Measurements from ENCODE around the gene CMTM2.
"Not testable (repeated sequence)": the region's sequence is repeated elsewhere in the genome, so short reads cannot be mapped to it uniquely, and the experiment has no call there.

CMTM2 gene

DNA sequence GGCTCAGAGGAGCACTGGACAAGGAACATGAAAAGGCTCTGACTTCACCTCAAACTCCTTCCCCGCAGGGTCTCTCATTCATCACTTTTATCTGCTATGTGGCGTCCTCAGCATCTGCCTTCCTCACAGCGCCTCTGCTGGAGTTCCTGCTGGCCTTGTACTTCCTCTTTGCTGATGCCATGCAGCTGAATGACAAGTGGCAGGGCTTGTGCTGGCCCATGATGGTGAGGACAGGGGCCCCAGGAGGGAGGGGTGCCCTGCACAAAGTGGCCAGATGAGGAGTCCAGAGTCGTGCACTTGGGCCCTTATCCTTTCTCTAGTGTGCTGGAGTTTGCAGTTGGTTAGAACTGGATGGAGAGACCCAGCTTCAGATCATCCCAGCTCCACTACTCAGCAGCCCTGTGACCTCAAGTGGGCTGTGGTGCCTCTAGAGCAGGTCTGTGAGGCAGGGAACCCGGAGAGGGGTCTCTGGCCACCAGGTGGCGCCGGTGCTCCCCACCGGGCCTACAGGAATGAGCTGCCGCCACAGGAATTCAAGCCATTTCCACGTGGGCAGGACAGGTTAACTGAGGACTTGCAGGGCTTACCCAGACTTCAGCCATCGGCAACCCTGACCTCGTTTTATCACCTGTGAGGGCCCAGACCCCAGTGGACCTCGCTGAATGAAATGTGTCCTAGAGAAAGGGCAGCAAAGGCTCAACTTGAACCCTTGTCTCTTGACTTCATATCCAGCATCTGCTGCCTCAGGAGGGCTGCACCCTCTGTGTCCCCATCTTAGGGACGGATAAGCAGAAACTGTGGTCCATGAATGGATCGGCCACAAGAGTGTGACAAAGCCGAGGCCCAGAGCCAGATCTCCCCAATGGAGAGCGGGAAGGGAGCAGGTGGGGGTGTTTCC, 29.2 kb downstream of the CMTM2 start:
- peak; percentile 87 for DNase-seq (ENCODE audit: low spot score)

DNA sequence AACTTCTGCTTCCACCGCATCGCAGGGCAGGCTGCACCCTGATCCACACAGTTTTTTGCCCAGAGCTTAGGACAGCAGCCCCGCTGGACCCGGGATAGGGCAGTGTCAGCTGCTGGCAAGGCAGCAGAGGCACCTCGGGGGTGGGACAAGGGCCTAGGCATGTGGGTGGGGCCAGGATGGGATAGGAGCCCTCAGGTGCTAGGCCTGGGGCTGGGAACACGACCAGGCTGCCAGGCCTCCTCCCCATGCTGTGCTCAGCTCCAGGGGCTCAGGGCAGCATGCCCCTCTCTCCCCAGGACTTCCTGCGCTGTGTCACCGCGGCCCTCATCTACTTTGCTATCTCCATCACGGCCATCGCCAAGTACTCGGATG, 29.9 kb downstream of the CMTM2 start:
- no peak for DNase-seq (ENCODE audit: low spot score)

DNA sequence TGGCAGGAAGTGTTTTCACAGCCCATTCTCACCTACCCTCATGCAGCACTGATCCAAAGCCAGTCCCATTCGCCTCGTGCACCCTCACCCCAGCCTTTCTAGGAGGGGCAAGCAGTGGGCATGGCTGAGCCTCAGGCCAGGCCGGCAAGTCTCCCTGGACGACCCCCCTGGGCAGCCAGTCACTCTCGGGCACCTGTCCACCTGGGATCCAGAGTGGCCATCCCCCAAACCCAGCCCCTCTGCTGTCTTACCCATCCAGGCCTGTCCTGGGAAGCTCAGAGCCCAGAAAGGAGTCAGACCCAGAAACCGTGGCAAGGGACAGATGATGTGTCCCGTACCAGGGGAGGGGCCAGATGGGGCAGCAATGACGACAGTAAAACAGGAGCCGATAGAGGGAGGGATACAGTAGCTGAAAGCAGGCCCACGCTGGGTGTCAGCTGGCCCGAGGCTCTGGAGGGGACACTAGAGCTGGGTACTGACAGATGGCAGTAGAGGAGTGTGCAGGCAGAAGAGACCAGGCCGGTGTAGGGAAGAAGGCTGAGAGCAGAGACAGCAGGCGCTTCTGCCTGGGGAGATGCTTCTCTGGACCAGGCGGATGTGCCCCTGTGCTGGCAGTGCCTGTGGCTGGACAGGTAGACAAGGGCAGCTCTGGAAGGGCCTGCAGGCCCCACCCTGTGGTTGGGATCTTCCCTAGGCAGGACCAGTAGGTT, 31.0 kb downstream of the CMTM2 start:
- no peak for DNase-seq (ENCODE audit: low spot score)

DNA sequence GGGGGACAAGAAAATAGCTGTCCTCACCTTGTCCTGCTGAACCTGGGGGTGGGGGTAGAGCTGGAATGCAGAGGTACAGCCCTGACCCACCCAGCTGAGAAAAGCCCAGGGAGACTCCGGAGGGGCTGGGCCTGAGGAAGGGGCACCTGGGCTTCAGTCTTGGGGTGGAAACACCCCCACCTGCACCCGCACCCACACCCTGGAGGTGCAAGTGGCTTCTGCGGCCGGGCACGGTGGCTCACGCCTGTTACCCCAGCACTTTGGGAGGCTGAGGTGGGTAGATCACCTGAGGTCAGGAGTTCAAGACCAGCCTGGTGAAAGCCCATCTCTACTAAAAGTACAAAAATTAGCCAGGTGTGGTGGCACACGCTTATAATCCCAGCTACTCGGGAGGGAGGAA, 32.6 kb downstream of the CMTM2 start:
- not testable (repeated sequence) for DNase-seq (ENCODE audit: low spot score)

DNA sequence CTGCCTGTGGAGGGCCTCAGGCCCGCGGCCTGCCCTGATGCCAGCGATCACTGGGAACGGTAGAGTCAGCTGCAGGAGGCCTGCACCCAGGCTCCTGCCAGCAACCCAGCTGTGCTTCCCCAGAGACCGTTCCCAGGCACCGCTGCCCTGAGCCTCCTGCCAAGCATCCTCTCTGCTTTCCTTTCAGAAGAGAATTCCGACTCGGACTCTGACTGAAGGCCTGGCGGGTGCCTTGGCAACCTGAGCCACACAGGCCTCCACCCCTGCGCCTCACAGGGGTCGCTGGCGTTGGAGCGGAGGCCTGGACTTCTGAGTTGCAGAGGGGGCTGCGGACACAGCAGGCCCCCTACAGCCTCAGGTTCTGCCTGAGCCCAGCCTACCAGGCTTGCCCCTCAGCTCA, 33.2 kb downstream of the CMTM2 start:
- DNase-seq (ENCODE audit: low spot score): no peak

DNA sequence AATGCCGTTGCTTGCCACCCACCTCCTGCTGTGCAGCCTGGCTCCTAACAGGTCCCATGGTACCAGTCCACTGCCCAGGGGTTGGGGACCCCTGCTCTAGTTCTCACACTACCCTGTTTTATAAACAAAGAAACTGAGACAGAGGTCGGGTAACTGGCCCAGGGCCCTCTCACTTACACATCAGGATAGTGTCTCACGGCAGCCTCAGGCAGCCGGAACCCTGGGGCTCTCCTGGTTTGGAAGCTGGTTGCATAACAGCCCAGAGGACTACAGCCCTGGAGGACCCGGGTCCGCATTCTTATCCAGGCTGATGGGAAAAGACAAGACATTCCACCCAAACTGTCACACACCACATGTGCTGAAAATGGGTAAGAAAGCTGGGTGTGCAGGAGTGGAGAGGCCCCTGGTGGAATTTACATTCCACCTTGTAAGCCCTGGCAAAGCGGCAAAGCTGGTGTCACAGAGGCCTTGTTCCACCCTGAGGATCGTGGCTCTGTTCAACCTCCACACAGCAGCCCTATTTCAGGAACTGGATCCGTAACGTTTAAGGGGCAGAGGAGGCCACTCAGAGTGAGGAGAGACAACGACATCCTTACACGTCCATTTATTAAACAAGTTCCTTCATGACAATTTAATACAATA, 35.0 kb downstream of the CMTM2 start:
- DNase-seq (ENCODE audit: low spot score): no peak

DNA sequence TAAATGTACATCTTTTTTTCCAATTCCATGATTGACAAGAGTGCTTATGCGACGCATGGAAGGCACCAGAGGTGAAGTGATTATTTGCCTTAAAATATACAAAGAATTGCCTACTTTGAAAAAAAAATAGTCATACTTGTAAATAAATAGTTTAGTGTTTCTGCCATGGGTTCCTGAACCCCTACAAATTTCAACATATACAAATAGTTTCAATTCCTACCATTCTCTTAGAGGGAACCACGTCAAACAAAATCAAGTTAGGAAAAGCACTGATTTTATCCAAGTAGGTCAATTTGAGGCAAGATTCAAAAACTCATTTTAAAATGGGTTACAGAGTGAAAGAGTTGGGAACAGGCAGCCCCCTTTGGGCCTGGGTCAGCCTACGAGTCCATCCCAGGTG, 36.9 kb downstream of the CMTM2 start:
- no peak for DNase-seq (ENCODE audit: low spot score)

DNA sequence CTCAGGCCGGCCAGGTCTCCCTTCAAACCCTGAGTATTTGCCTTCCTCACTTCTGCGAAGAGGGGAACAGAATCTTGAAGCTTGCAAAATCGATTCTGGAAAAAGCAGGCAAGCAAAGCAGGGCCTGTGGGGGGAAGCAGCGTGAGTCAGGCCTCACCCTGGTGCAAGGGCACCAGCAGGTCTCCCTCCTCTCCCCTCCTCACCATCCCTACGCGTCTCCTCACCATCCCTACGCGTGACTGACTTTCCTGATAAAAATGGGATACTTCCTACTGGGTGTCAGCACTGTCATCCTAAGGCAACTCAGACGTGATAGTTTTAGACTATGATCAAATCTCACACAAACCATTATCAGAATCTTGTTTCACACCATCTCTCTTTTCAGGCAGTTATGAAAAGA, 37.3 kb downstream of the CMTM2 start:
- DNase-seq (ENCODE audit: low spot score): no peak

DNA sequence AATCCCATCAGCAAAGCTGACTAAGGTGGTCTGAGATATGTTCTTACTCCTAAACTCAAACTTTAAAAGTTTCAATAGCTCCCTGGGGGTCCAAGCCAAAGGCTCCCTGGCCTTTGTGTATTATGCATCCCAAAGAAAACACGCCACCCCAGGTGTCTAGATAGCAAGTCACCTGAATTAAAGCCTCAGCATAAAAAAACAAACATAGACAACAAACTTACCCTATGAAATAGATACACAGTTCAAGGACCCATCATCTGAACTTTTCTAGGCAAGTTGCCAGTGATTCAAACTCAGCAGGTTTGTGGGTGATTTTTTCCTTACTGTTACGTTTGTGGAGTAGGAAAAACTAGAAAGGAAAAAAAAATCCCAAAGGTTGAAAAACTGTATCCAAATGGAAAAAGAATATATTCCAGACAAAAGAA, 37.8 kb downstream of the CMTM2 start:
- DNase-seq (ENCODE audit: low spot score): no peak

DNA sequence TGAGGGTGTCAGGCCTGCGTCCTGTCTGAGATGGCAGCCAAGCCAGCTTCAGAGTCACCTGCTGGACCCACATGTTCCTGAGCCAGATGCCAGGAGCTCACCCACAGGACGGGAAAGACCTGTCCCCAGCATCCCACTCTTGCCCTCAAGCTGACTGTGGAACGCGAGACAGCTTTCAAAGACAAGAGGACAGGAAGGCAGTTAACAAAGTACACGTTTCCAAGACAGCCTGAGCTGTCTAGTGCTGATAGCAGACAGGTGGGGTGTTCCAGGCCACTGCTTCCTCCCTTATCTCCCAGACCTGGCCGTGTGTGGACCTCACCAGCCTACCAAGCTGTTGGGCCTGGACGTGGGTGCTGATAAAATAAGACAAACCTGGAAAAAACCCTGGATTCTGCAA, 38.5 kb downstream of the CMTM2 start:
- DNase-seq (ENCODE audit: low spot score): no peak

DNA sequence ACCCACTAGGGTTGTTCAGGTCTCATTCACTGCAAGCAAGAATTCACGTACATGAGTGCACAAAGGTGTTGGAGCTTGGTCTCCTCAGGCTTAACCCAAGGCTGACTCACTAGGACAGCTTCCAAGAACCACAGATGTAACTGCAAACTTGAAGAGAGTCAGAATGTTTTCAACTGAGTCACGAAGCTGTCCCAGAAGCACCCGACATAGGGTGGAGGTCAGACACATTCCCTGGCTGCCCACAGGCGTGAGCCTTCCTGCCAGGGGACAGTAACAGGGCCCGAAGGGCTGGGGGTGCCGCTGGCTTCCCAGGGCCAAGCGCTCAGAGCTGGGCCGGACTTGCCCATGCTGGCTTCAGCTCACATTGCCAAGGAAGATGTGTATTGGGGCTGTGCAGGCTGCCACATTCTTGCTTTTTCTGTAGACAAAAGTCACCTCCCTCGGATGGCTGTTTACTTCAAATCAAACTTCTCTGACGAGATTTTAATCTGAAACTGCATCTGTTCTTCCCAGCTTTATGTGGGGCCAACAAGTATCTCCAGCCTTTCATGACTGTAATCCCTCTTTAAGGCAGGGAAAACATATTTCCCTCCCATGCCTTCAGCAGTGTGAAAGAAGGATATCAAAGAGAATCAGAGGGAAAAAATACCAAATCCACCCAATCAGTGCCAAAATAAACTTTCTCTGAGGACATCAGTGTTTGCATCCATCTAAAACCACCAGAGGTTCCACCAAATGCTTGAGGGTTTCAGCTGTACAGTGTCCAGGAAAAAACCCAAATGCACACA, 39.5 kb downstream of the CMTM2 start:
- no peak for DNase-seq (ENCODE audit: low spot score)

DNA sequence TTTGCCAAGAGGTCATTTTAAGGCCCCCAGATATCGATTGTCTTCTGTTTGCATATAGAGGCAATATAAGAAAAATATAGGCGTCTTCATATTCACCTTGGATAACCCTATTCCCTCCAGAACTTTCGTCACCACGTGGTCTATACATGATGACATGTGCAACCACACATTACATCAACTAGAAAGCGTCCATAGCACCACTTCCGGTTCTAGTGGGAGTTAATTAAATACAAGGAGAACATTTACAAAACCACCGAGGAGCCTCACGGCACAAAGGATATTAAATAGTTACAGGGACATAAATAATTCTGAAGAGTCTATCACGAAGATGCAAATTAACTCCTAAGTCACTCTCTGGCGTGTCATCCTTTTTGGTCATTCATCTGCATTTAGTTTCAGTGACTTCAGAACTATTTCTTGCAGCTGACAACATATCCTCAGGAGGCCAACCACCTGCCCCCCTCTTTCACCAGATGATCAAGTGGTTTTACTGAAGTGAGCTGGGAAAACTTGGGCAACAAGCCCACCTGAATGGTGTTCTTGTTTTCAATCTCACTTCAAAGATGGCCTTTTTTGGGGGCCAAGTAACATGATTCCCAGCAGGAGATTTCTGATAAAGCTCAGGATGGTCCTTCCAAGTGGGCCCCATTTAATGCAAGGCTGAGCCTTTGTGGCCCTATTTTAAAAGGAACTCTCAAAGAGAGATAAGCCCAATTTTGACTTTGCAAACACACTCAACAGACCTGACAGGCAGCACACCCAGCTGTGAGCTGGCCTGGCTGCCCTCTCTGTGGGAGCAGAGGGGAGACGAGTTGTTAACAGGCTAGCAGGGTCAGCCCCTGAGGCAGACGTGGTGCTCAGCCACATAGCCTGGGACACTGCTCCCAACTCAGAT, 40.5 kb downstream of the CMTM2 start:
- no peak for DNase-seq (ENCODE audit: low spot score)

DNA sequence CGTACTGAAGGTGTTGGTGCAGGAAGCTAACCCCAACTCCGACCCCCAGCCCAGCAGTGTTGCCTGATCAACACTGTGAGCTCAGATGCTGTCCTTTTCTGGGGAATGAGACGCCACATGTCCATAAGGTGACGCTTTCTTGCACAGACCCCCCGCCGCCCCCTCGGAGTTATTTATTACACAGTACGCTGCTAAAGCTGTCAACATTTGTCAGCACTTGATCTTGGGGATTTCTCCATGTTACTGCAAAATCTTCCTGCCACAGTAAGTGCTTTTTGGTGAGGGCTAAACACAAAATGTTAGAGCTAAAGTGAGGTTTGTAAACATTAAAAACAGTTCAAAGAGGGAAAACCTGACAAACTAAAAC, 41.1 kb downstream of the CMTM2 start:
- no peak for DNase-seq (ENCODE audit: low spot score)

DNA sequence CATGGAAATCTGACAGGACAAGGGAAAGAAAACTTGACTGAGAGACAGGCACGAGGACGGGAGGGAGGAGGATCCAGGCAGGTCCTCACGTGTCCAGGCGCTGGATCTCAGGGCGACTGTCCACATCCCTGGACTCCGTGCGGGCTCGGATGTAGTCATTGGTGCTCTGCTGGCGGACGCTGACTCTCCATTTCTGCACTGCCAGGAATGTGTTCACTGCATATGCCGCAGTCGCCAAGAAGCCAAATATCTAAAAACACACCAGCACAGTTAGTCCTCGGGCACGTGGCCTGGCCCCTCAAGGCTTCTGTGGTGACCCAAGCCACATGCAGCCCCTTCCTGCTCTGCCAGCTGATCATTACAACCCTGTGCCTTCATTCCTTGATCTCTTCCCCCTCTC, 42.7 kb downstream of the CMTM2 start:
- DNase-seq (ENCODE audit: low spot score): no peak

DNA sequence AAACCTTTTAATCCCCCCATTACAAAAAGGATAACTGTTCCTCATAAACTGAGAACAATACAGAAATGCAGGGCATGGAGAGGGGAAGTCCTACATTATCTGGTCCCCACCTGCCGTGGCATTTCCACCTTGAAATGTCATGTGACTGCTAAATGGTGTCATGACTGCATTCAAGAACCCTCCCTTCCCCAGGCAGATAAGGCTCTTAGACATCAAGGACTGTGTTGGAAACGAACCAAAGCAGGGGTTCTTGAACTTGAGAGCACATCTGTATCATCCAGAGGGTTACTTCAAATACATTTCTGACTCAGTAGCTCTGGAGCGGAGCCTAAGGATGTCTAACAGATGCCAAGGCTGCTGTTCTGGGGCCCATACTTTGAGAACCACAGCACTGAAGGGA, 43.6 kb downstream of the CMTM2 start:
- no peak for DNase-seq (ENCODE audit: low spot score)

DNA sequence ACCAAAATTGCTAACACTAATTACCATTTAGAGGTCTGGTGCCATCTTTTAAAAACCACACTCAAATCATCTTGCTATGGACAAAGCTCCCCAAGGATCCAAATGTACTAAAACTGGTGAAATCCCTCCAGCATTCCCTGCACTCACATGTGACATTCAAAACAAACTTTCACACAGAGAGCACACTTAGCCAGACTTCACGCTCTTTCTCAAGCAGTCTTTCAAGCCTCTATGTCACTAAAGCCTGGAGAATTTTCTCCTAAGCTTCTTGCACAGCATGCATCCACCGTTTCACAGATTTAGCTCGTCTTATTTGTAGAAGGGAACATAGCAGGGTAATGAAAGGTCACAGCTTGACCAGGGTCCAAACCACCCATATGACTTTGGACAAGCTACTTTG, 44.5 kb downstream of the CMTM2 start:
- no peak for DNase-seq (ENCODE audit: low spot score)

DNA sequence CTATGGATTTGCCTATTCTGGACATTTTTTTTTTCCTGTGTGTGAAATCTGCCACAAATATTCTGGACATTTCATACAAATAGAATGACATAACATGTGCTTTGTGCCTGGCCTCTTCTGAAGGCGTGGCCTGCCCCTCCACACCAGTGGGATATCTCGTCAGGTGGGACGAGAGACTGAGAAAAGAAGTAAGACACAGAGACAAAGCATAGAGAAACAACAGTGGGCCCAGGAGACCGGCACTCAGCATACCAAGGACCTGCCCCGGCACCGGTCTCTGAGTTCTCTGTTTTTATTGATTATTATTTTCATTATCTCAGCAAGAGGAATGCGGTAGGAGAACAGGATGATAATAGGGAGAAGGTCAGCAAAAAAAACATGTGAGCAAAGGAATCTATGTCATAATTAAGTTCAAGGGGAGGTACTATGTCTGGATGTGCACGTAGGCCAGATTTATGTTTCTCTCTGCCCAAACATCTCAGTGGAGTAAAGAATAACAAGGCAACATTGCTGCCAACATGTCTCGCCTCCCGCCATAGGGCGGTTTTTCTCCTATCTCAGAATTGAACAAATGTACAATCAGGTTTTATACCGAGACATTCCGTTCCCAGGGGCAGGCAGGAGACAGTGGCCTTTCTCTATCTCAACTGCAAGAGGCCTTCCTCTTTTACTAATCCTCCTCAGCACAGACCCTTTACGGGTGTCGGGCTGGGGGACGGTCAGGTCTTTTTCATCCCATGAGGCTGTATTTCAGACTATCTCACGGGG, 48.5 kb downstream of the CMTM2 start:
- DNase-seq (ENCODE audit: low spot score): not testable (repeated sequence)

DNA sequence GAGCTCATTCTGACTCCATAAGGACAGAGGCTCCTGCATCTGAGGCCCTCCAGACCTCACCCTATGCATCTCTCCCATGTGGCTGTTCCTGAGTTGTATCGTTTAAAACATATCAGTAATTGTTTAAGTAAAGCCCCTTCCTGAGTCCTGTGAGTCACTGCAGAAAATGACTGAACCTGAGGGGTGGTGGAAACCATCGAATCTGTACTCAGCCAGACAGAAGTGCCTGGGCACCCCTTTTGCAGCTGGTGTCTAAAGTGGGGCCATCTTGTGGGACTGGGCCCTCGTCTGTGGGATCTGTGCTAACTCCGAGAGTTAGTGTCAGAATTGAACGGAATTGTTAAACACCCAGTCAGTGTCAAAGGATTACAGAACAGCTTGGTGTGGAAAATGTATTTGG, 50.6 kb downstream of the CMTM2 start:
- no peak for DNase-seq (ENCODE audit: low spot score)

DNA sequence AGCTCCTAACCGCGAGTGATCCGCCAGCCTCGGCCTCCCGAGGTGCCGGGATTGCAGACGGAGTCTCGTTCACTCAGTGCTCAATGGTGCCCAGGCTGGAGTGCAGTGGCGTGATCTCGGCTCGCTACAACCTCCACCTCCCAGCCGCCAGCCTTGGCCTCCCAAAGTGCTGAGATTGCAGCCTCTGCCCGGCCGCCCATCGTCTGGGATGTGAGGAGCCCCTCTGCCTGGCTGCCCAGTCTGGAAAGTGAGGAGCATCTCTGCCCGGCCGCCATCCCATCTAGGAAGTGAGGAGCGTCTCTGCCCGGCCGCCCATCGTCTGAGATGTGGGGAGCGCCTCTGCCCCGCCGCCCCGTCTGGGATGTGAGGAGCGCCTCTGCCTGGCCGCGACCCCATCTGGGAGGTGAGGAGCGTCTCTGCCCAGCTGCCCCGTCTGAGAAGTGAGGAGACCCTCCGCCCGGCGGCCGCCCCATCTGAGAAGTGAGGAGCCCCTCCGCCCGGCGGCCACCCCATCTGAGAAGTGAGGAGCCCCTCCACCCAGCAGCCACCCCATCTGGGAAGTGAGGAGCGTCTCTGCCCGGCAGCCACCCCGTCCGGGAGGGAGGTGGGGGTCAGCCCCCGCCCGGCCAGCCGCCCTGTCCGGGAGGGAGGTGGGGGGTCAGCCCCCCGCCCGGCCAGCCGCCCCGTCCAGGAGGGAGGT, 51.4 kb downstream of the CMTM2 start:
- DNase-seq (ENCODE audit: low spot score): not testable (repeated sequence)

DNA sequence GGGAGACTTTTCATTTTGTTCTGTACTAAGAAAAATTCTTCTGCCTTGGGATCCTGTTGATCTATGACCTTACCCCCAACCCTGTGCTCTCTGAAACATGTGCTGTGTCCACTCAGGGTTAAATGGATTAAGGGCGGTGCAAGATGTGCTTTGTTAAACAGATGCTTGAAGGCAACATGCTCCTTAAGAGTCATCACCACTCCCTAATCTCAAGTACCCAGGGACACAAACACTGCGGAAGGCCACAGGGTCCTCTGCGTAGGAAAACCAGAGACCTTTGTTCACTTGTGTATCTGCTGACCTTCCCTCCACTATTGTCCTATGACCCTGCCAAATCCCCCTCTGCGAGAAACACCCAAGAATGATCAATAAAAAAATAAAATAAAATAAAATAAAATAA, 52.3 kb downstream of the CMTM2 start:
- DNase-seq (ENCODE audit: low spot score): not testable (repeated sequence)
